K562 (cell line): ENCODE measurements around the gene PPP2R3B. TPM values are rescaled to one million over a fixed set of nuclear protein-coding genes. Genes with fewer than 3 reads are reported as not detected.

Source experiments
- C11orf30 ChIP-seq: fragments of 450-650 bp; IDR thresholded peaks from 2 replicates; pipeline ENCODE4 v1.6.1; 2016; ENCODE audit warnings: low read depth, mild to moderate bottlenecking
- CHCHD3 ChIP-seq: fragments of 250-450 bp; sonication (Bioruptor Pico); IDR thresholded peaks from 2 replicates; pipeline ENCODE4 v2.1.2; 2022; ENCODE audit warnings: mild to moderate bottlenecking
- KLF6 ChIP-seq: fragments of 250-450 bp; sonication (Bioruptor Pico); IDR thresholded peaks from 2 replicates; pipeline ENCODE4 v1.4.0; 2020; ENCODE audit warnings: mild to moderate bottlenecking, moderate library complexity, borderline replicate concordance
- MCM3 ChIP-seq: fragments of 450-650 bp; IDR thresholded peaks from 2 replicates; pipeline ENCODE4 v1.6.1; 2016
- MEF2D ChIP-seq: conservative IDR thresholded peaks from 2 replicates; pipeline ENCODE4 v1.6.1; 2016; ENCODE audit warnings: low read depth, missing genetic modification characterization, missing compliant biosample characterization
- NFIC ChIP-seq: fragments of 450-650 bp; IDR thresholded peaks from 2 replicates; pipeline ENCODE4 v1.6.1; 2017; ENCODE audit warnings: mild to moderate bottlenecking, inconsistent platforms
- NFYB ChIP-seq: IDR thresholded peaks from 2 replicates; pipeline ENCODE4 v1.6.1; 2011; ENCODE audit warnings: mild to moderate bottlenecking, moderate library complexity; ENCODE audit not compliant: insufficient read length; ENCODE audit errors: extremely low read depth
- NR3C1 ChIP-seq: sonication (generic); formaldehyde crosslinking; IDR thresholded peaks from 2 replicates; pipeline ENCODE4 v1.8.1; 2022; ENCODE audit warnings: missing genetic modification reagents
- PHF8 ChIP-seq: fragments of 200-600 bp; sonication (generic); IDR thresholded peaks from 2 replicates; pipeline ENCODE4 v1.6.1; 2012; ENCODE audit warnings: mixed run types, mild to moderate bottlenecking, inconsistent platforms, low read length, moderate library complexity, borderline replicate concordance
- POLR2H ChIP-seq: IDR thresholded peaks from 2 replicates; pipeline ENCODE4 v1.6.1; 2016; ENCODE audit warnings: missing genetic modification characterization, low read depth, mild to moderate bottlenecking, control low read depth, missing compliant biosample characterization, moderate library complexity
- RERE ChIP-seq: sonication (generic); formaldehyde crosslinking; IDR thresholded peaks from 2 replicates; pipeline ENCODE4 v1.8.0; 2023; ENCODE audit warnings: missing genetic modification reagents, mild to moderate bottlenecking, borderline replicate concordance
- RFX5 ChIP-seq: IDR thresholded peaks from 2 replicates; pipeline ENCODE4 v1.6.1; 2011; ENCODE audit warnings: low read depth, mild to moderate bottlenecking, improper control_type of control experiment, low read length
- SAFB2 ChIP-seq: fragments of 200-400 bp; formaldehyde crosslinking; IDR thresholded peaks from 2 replicates; pipeline ENCODE4 v1.6.1; 2018; ENCODE audit warnings: borderline replicate concordance, low read length, low read depth, moderate library complexity; ENCODE audit not compliant: severe bottlenecking
- STAT5B ChIP-seq: fragments of 250-450 bp; sonication (Bioruptor Pico); IDR thresholded peaks from 2 replicates; pipeline ENCODE4 v1.8.0; 2021; ENCODE audit warnings: mild to moderate bottlenecking, inconsistent platforms
- STAT6 ChIP-seq: sonication (generic); formaldehyde crosslinking; IDR thresholded peaks from 2 replicates; pipeline ENCODE4 v1.8.1; 2023; ENCODE audit warnings: mild to moderate bottlenecking, missing genetic modification reagents
- TBL1XR1 ChIP-seq, 2 experiments: IDR thresholded peaks; 2 replicates each; pipeline ENCODE4 v1.6.1; 2012; ENCODE audit warnings: improper control_type of control experiment in 2 of 2, low read length in 2 of 2, mild to moderate bottlenecking in 1 of 2
- TEAD2 ChIP-seq: fragments of 450-650 bp; IDR thresholded peaks from 2 replicates; pipeline ENCODE4 v1.6.1; 2016; ENCODE audit warnings: missing genetic modification characterization, control low read depth, missing compliant biosample characterization
- THRB ChIP-seq: fragments of 450-650 bp; formaldehyde crosslinking; conservative IDR thresholded peaks from 2 replicates; pipeline ENCODE4 v1.4.0; 2022; ENCODE audit warnings: mild to moderate bottlenecking, missing genetic modification characterization
- ZNF76 ChIP-seq: fragments of 250-450 bp; sonication (Bioruptor Pico); IDR thresholded peaks from 2 replicates; pipeline ENCODE4 v1.4.0; 2020; ENCODE audit warnings: mild to moderate bottlenecking, moderate library complexity, borderline replicate concordance
- polyA plus RNA-seq, 8 experiments: library from polyadenylated mRNA; depleted of rRNA in 4 of 8; stranded (reverse) in 5 of 8; unstranded in 3 of 8; fragments of >200 nt; fragmentation: Nextera tagmentation in 2 of 8; fragmentation: Illumina TruSeq in 1 of 8; extraction: Ambion mirVana in 2 of 8; extraction: Trizol in 1 of 8; gene quantifications; 2 replicates each; pipeline versions ENCODE4 v1.2.1 to v1.2.3, GENCODE V29; 2011 to 2014; ENCODE audit warnings: inconsistent platforms in 1 of 8, missing spikeins in 1 of 8
- total RNA-seq, 7 experiments: library from RNA; depleted of rRNA in 6 of 7; stranded (reverse); fragments of >200 nt in 6 of 7; fragmentation: Illumina TruSeq in 2 of 7; extraction: Trizol in 2 of 7; gene quantifications; 2 replicates each; pipeline versions ENCODE4 v1.2.1 to v1.2.3, GENCODE V29; 2011 to 2021; ENCODE audit warnings: low replicate concordance in 1 of 7

PPP2R3B gene
- total and polyA plus RNA-seq, 9 of the 15 experiments (the other 6 are each of a cell fraction or from before 2014, with no cell fraction given): 0.04 to 18.2 (median 8.2) TPM; not detected in 1

- TF ChIP-seq STAT6 (CRISPR knock-in tag): no peak
- no peak for TF ChIP-seq SAFB2
- TF ChIP-seq MEF2D (tag): no peak
- TF ChIP-seq TBL1XR1 (IDR thresholded peaks at IDR 0.05; ENCODE audit: low read length in 2 of 2): no peak
- peak; percentile 59; the same call in 1 of the 2 replicates for TF ChIP-seq PHF8
- no peak for TF ChIP-seq MCM3
- no peak for TF ChIP-seq RFX5
- no peak for TF ChIP-seq THRB (CRISPR knock-in tag)
- TF ChIP-seq NR3C1 (CRISPR knock-in tag): no peak
- TF ChIP-seq POLR2H (tag): 0 out of 2 replicates have a peak, but pooled peaks have one; percentile 36
- no peak for TF ChIP-seq RERE (CRISPR knock-in tag)
- no peak for TF ChIP-seq STAT5B (CRISPR knock-in tag)
- TF ChIP-seq C11orf30: no peak
- TF ChIP-seq CHCHD3 (CRISPR knock-in tag): no peak
- peak; percentile 45 for TF ChIP-seq NFYB
- no peak for TF ChIP-seq NFIC
- TF ChIP-seq TEAD2 (tag): no peak
- TF ChIP-seq ZNF76 (CRISPR knock-in tag): no peak
- no peak for TF ChIP-seq KLF6 (CRISPR knock-in tag)
Observed at GRCh38 chrX:318068-318738, 68.5 kb downstream of the PPP2R3B start (continued).
